SKM-1 (cell line): ENCODE data around the gene DNA2.
"Not testable (repeated sequence)": the region's sequence is repeated elsewhere in the genome, so short reads cannot be mapped to it uniquely, and the experiment has no call there.

ENCODE experiments used
- DNase-seq: peaks from one replicate; lab custom pipeline; 2025; ENCODE audit not compliant: unreplicated experiment; lab: John Stamatoyannopoulos, UW

Gene DNA2, protein sequence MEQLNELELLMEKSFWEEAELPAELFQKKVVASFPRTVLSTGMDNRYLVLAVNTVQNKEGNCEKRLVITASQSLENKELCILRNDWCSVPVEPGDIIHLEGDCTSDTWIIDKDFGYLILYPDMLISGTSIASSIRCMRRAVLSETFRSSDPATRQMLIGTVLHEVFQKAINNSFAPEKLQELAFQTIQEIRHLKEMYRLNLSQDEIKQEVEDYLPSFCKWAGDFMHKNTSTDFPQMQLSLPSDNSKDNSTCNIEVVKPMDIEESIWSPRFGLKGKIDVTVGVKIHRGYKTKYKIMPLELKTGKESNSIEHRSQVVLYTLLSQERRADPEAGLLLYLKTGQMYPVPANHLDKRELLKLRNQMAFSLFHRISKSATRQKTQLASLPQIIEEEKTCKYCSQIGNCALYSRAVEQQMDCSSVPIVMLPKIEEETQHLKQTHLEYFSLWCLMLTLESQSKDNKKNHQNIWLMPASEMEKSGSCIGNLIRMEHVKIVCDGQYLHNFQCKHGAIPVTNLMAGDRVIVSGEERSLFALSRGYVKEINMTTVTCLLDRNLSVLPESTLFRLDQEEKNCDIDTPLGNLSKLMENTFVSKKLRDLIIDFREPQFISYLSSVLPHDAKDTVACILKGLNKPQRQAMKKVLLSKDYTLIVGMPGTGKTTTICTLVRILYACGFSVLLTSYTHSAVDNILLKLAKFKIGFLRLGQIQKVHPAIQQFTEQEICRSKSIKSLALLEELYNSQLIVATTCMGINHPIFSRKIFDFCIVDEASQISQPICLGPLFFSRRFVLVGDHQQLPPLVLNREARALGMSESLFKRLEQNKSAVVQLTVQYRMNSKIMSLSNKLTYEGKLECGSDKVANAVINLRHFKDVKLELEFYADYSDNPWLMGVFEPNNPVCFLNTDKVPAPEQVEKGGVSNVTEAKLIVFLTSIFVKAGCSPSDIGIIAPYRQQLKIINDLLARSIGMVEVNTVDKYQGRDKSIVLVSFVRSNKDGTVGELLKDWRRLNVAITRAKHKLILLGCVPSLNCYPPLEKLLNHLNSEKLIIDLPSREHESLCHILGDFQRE

DNA sequence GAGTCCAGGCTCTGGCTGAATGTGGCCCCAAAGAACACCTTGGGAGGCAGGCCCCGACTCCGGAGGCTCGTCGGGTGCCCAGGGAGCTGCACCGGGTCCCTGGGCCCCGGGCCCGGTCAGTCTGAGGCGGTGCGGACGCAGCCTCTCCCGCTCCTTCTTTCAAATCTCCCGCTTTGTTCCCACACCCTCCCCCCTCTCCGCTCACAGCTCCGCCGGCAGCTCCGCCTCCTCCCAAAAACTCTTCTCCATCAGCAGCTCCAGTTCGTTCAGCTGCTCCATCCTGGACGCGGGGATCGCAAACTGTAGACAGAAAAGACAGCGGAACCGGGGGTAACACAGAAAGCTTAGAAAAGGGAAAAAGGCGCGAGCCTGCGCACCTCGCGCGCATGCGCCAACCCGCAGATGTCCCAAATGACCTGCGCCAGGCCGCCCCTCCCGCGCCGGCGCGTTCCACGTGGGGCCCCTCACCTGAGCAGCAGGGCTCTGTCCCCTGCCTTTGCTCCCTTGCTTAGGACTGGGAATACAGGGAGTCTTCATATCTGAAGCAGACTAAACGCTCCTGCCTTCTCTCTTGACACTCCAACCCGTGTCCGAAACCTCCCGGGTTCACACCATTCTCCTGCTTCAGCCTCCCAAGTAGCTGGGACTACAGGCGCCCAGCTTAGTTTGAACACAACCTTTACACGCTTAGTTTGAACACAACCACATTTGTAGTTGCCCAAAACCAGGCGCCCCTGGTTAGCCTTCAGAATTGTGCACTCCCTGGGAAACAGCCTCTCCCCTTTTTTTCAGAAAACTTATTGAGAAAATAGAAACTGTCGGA lies at the start of gene DNA2:
DNA2 (minus strand) TSS at position 388 of the 823 bp plus-strand sequence; CDS start at position 279, 109 bp downstream.
- DNase-seq: peak; percentile 59

DNA sequence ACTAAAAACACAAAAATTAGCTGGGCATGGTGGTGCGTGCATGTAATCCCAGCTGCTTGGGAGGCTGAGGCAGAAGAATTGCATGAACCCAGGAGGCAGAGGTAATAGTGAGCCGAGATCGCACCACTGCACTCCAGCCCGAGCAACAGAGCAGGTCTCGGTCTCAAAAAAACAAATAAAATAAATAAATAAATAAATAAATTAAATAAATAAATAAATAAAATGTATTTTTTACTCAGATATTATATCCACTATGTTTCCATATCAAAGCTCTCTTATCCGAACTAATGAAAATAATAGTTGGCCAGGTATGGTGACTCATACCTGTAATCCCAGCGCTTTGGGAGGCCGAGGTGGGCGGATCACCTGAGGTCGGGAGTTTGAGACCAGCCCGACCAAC lies 46.8 kb upstream of the DNA2 start:
- not testable (repeated sequence) for DNase-seq

DNA sequence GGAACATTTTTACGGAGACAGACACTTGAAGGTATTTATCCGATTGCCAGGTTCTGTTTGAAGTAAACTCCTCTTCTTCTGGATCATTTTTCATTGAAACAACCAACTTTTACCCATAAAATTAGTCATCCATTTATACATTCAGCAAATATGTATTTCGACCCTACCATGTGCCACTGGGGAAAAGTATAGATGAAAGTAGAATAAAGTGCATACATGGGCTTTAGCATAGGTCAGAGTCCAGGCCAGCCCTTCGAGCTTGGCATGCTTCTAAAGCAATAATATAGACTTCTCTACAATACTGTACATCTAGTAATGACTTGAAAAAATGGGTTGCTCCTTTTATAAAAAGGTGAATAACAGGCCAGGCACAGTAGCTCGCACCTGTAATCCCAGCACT lies 45.4 kb upstream of the DNA2 start:
- DNase-seq: no peak

DNA sequence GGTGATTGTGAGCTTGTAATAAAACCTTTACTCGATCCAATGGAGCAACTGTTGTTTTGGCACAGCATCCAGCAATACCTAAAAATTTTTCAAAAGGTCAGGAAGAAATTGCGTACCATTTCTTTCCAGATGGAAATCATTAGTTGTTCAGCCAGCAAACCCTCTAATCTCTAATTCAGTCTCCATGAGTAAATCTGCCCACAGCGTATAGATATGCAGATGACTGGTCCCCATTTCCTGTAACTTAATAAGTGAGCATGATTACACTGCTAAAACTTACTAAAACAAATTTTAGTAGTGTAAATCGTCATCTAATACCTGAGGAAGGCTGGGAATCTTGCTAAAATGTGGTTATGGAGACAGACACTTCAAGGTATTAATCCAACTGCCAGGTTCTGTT lies 45.0 kb upstream of the DNA2 start:
- no peak for DNase-seq

DNA sequence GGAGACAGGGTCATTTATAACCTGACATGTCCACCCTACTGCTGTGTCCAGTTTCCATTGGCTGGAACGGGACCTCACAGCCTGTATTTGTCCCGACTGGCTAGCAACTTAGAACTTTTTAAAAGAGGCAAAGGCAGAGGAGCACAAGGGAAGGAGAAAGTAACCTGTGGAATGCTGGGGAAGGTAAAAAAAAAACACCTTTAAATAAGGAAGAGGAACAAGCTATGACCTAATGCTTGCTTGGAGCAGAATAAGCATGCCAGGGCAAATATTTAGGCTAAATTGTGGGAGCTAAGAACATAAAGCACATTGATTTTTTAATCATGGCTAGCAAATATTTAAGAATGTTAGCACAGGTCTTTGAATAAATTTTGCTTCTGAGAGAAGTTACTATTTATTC lies 44.4 kb upstream of the DNA2 start:
- DNase-seq: not testable (repeated sequence)

DNA sequence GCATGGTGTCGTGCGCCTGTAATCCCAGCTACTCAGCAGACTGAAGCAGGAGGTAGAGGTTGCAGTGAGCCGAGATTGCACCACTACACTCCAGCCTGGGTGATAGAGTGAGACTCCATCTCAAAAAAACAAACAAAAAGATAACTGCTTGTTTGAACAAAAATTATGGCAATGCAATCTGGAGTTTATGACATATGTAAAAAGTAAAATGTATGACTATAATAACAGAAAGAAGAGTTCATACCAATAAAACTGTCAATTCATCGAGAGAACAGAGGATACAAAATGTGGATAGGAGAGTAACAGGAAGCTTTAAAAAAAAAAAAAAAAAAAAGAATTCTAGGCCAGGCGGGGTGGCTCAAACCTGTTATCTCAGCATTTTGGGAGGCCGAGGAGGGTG lies 36.3 kb upstream of the DNA2 start:
- DNase-seq: no peak

DNA sequence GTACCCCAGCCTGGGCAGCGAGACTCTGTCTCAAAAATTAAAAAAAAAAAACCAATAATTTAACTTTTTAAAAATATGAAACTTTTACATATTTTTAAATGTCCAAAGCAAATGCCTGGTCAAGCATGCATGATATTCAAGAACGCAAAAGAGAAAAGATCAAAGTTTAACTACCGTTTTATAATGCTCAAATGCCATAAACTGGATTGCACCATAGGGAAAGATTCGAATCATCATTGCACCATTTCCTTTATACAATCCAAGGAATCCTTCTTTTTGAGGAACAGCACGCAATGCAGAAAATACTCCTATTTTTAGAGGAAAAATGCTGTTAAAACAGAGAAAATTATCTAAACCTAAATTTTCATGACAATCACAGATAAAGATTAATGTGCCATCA lies 34.6 kb upstream of the DNA2 start:
- no peak for DNase-seq

DNA sequence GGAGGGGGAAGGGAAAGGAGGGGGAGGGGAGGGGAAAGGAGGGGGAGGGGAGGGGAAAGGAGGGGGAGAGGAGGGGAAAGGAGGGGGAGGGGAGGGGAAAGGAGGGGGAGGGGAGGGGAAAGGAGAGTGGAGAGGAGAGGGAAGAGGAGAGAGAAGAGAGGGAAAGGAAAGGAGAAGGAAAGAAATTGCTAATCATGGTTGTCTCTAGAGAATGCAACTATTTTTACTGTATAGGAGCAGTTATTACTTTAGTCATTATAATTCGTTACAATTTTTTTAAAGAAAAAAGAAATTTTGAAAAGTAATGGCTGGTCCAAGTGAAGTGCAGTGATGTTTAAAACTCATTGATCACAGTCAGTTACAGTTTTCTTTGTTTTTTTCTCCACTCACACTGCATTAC lies 31.1 kb upstream of the DNA2 start:
- no peak for DNase-seq

DNA sequence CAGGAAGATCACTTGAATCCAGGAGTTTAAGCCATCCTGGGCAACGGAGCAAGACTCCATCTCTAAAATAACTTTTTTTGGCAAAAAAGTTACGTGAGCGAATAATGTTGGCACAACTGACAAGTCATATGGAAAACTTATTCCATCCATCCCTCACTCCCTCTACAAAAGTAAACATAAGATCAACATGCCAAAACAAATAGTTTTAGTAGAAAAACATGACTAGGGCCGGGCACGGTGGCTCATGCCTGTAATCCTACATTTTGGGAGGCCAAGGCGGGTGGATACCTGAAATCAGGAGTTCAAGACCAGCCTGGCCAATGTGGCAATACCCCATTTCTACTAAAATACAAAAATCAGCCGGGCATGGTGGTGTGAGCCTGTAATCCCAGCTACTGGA lies 29.9 kb upstream of the DNA2 start:
- no peak for DNase-seq

DNA sequence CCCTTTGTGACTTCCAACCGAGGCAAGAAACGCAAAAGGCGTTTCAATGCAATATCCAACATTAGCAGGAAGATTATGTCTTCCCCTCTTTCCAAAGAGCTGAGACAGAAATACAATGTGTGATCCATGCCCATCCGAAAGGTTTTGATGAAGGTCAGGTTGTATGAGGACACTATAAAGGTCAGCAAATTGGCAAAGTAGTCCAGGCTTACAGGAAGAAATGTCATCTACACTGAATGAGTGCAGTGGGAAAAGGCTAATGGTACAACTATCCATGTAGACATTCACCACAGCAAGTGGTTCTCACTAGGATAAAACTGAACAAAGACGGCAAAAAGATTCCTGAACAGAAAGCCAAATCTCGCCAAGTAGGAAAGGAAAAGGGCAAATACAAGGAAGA lies 27.8 kb upstream of the DNA2 start:
- no peak for DNase-seq

DNA sequence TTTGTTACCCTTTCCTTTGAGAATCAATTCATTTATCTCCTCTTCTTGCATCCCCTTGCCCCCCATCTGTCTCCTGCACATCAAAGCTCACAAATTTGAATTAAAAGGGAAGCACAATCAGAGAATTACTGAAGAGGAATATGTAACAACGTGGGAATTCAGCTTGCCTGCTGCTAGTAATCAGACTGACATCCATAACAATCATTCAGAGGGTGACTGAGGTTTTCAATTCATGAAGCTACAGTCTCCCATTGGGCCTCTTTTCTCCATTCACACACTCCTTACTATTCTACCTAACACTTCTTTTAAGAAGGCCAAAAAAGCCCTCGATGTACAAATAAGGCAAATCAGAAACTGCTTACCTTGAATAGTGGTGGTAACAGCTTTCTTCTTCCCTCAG lies 24.3 kb upstream of the DNA2 start:
- DNase-seq: no peak

DNA sequence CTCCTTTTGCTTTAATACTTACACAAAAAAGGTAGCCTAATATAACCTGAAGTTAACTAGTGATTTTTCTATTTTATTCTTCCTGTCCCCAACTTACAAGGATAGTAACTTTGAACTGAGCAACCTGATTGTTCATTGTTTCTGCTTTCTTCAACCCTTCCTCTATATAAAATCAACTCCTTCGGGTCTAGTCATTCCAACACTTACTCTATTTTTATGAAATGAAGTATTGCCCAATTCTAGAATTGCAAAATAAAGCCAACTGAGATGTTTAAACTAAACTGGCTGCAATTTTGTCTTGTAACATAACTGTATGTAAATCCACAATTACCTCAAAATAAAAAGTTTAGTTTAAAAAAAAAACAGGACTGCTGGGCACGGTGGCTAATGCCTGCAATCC lies 20.3 kb upstream of the DNA2 start:
- DNase-seq: peak; percentile 33

DNA sequence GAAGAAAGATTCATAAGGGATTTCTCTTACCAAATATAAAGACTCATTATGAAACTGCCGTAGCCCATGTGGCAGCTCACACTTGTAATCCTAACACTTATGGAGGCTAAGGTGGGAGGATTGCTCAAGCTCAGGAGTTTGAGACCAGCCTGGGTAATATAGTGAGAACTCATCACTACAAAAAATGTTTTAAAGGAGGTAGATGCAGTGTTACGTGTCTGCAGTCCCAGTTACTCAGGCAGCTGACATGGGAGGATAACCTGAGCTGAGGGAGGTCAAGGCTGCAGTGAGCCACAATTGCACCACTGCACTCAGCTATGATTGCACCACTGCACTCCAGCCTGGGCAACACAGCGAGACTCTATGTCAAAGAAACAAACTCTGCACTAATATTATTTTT lies 18.1 kb upstream of the DNA2 start:
- DNase-seq: no peak

DNA sequence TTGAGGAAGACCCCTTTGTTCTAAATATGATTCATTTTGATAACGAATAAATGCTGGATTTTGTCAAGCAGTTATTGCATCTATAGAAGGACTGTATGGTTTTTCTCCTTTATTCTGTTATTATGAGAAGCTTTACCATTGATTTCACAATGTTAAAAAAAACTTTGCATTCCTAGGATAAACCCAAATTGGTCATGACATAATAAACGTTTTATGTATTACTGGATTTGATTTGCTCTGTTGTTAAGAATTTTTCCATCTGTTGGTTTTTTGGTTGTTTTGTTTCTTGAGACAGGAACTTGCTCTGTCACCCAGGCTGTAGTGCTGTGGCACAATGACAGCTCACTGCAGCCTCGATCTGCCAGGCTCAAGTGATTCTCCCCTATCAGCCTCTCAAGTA lies 2.2 kb upstream of the DNA2 start:
- DNase-seq: no peak

DNA sequence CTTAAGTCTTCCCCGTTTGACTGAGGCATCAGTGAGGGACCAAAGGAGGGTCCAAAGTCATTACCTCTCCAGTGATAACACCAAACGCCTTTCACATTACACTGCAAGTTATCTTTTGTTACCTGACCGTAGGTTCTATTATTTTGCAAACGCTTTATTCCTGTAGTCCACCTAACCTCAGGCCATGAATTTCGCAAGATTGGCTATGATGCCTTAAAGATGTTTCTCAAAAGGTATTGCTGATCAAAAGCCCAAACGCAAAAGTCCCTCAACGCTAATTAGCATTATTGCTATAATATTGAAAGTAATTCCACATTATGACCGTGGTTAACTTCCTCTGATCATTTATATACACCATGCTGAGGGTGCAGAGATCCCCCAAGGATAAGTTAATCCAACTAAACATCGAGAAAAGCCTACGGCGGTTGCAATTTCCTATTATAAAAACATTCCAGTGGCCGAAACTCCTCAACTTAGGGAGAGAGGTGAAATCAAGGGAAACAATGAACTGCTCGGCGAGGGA lies 649 bp downstream of the DNA2 start:
- DNase-seq: no peak

DNA sequence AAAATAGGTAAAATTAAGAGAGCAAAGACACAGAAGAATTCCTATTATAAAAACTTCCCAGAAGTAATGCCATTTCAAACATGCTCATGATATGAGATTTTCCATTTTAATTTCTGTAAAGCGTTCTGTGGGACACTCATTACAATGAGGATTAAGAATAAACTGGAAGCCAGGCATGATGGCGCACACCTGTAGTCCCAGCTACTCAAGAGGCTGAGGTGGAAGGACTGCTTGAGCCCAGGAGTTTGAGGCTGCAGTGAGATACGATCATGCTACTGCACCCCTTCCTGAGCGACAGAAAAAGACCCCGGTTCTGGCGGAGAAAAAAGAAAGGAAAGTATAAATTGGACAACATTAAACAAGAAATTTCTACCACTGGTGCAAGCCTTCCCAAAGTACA lies 1.5 kb downstream of the DNA2 start:
- no peak for DNase-seq

DNA sequence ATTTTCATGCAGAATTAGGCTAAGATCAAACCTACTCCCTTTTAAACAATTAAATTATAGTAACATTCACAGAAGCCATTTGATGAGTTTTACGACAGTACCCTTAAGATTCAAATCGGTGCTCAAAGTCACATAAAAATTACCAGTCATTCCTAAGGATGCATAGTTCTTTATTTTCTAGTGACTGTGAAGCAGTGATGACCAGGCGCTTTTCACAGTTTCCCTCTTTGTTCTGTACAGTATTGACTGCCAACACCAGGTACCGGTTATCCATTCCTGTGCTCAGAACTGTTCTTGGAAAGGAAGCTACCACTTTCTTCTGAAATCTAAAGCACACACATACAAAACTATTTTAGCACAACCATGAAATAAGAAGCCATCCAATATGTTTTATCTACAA lies 1.9 kb downstream of the DNA2 start:
- DNase-seq: no peak

DNA sequence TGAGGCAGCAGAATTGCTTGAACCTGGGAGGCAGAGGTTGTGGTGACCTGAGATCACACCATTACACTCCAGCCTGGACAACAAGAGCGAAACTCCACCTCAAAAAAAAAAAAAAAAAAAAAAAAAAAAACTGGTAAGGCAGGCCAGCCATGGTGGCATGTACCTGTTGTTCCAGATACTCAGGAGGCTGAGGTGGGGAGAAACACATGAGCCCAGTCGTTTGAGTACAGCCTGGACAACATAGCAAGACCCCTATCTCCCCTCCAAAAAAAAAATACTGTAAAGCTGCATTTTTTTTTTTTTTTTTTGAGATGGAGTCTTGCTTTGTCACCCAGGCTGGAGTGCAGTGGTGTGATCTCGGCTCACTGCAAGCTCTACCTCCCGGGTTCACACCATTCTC lies 7.0 kb downstream of the DNA2 start:
- DNase-seq: not testable (repeated sequence)

DNA sequence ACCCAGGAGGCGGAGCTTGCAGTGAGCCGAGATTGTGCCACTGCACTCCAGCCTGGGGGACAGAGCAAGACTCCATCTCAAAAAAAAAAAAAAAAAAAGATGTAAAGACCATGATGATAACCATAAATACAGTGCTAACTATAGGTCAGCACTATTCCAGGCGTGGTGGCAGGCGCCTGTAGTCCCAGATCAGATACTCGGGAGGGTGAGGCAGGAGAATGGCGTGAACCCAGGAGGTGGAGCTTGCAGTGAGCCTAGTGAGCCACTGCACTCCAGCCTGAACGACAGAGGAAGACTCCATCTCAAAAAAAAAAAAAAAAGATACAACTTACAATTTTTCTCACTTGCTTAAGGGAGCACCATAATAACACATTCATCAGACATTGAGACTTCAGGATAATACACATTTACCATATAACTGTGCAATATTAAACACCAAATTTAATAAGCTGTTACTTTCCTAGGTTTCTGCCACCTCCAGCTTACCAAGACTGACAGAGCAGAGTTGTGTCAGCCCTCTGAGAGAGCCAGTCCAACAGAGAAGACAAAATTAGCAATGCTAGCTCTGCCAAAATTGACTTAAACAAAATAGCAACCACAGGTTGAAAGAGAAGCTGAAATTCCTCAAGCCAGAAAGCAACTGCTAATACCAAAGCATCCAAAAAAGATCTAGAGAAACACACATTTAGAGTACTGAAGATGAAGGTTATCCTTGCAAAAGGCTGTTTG lies 8.2 kb downstream of the DNA2 start:
- no peak for DNase-seq

DNA sequence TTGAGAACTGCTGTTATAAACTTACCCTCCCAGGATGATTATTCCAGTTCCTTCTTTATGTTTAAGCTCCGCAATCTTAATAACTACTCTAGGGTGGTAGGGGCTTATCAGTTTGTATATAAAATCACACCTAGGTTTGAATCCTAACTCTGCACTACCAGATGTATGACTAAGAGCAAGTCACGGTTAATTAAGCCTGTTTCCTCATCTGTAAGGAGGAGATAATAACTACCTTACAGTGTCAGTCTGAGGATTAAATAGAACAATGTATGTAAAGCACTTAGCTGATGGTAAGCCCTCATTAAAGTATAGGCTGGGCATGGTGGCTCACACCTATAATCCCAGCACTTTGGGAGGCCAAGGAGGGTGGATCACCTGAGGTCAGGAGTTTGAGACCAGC lies 9.2 kb downstream of the DNA2 start:
- DNase-seq: no peak
